Activated CD8-positive, alpha-beta T cell treated with anti-CD3 and anti-CD28 coated beads for 36 hours (primary cell): Measurements from ENCODE around the gene LINC01488. TPM values are rescaled to one million over a fixed set of nuclear protein-coding genes. Genes with fewer than 3 reads are reported as not detected.

Source experiments
- ATAC-seq: fragments of 200-7000 bp; cut with Tn5 transposase; one replicate; pipeline ENCODE4 v1.10.0; 2021; ENCODE audit warnings: mild to moderate bottlenecking, moderate library complexity
- CTCF ChIA-PET: fragments of 350-600 bp; sonication (Branson Sonifier 250); formaldehyde crosslinking; loops from one replicate; lab custom pipeline; 2021; ENCODE audit warnings: antibody characterized with exemption; lab: Charles Lee
- POLR2A ChIA-PET: fragments of 350-600 bp; sonication (Branson Sonifier 250); formaldehyde crosslinking; loops from one replicate; lab custom pipeline; 2021; ENCODE audit warnings: antibody characterized with exemption; lab: Charles Lee
- DNase-seq: peaks from one replicate; pipeline ENCODE4 v3.0.0-alpha.2; 2020
- H3K27ac Mint-ChIP-seq: one replicate; pipeline ENCODE4 v1.8.0; 2021; ENCODE audit warnings: mild to moderate bottlenecking, mixed read lengths
- H3K27me3 Mint-ChIP-seq: one replicate; pipeline ENCODE4 v1.8.0; 2021; ENCODE audit warnings: mixed read lengths
- H3K36me3 Mint-ChIP-seq: one replicate; pipeline ENCODE4 v1.8.0; 2021; ENCODE audit warnings: low read depth, mixed read lengths
- H3K4me1 Mint-ChIP-seq: one replicate; pipeline ENCODE4 v1.8.0; 2021; ENCODE audit warnings: low read depth, mixed read lengths
- H3K4me3 Mint-ChIP-seq: one replicate; pipeline ENCODE4 v1.8.0; 2021; ENCODE audit warnings: mild to moderate bottlenecking, moderate library complexity, mixed read lengths
- H3K9me3 Mint-ChIP-seq: one replicate; pipeline ENCODE4 v1.8.0; 2021; ENCODE audit warnings: mixed read lengths
- intact Hi-C: fragments of 100-400 bp; cut with micrococcal nuclease; formaldehyde crosslinking; loops from one replicate; pipeline ENCODE4 v1.10.0; 2022
- total RNA-seq, 2 experiments: library from RNA; stranded (reverse); gene quantifications; one replicate each; pipeline ENCODE4 v1.2.3, GENCODE V29; 2021
- TF ChIP-seq, protein P1 (sequence below): fragments of 200-600 bp; IDR thresholded peaks from one replicate; pipeline ENCODE4 v1.8.0; 2022; ENCODE audit warnings: antibody characterized with exemption, mild to moderate bottlenecking

LINC01488 gene
- total RNA-seq, 2 experiments from 2014 or later, result not detected

DNA sequence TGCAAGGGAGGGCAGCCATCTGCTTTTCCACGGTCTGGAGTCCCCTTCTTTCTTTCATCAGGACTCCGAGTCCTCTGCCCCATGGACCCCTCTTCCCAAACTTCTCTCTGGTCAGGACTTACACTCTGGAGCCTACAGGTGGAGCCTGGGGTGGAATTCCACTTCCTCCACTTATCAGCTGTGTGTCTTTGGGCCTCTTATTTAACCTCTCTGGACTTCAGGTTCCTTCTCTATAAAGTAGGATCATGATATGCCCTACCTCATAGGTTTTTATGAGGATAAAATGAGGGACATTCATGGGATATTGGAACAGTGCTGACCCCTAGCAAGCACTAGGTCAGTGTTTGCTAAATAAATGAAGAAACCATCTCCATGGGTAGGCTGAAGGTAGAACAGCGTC lies 1.7 kb downstream of the LINC01488 start:
- Mint-ChIP-seq H3K27ac (no peak overlapping the region), H3K36me3 (no peaks in the 10 kb centered on the region), H3K4me3 (no peak overlapping the region), H3K9me3 (no peaks in the 10 kb centered on the region), H3K27me3 (no peaks in the 10 kb centered on the region), H3K4me1 (no peaks in the 10 kb centered on the region)
- ATAC-seq (no peak), DNase-seq (no peak)
- TF ChIP-seq, protein P1, sequence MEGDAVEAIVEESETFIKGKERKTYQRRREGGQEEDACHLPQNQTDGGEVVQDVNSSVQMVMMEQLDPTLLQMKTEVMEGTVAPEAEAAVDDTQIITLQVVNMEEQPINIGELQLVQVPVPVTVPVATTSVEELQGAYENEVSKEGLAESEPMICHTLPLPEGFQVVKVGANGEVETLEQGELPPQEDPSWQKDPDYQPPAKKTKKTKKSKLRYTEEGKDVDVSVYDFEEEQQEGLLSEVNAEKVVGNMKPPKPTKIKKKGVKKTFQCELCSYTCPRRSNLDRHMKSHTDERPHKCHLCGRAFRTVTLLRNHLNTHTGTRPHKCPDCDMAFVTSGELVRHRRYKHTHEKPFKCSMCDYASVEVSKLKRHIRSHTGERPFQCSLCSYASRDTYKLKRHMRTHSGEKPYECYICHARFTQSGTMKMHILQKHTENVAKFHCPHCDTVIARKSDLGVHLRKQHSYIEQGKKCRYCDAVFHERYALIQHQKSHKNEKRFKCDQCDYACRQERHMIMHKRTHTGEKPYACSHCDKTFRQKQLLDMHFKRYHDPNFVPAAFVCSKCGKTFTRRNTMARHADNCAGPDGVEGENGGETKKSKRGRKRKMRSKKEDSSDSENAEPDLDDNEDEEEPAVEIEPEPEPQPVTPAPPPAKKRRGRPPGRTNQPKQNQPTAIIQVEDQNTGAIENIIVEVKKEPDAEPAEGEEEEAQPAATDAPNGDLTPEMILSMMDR, result no peak
- POLR2A ChIA-PET, result no interaction called here
- CTCF ChIA-PET, result no interaction called here
- intact Hi-C loops, result no loop called here

DNA sequence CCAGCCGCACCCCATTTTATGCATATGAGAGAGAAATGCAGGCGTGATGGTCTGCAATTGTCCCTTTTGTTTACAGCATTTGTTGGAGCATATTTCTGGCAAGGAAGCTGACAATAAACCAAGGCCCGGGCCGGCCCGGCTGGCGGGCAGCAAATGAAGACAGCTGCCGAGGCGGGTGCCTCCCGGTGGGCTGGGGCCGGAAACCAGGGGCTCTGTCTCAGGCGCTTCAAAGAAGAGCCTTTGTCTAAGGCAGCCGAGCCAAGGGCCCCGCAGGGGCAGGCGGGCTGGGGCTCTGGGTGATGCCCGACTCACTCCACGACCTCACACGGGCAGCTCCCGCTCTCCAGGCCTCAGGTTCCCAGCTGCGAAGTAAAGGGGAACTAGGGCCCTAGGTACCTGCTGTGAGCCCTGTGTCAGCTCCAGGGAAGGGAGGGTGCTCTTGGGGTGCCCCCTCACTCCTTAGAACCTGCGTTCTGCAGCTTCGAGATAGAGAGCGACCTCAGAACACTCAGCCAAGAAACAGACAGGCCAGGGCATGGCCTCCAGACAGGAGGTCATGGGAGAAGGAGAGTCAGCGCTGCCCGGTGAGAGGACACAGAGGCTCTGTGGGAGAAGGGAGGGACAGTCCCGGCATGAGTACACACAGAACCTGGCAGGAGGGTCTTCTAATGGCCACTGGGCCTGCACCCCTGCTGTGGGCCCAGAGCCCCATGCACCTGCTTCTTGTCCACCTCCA lies 2.4 kb downstream of the LINC01488 start:
- Mint-ChIP-seq H3K27me3 (no peaks in the 10 kb centered on the region), H3K36me3 (no peaks in the 10 kb centered on the region), H3K27ac (no peak overlapping the region), H3K9me3 (no peaks in the 10 kb centered on the region), H3K4me1 (no peaks in the 10 kb centered on the region), H3K4me3 (no peak overlapping the region)
- ChIA-PET CTCF (no interaction called here), POLR2A (no interaction called here)
- DNase-seq (no peak), ATAC-seq (no peak)
- intact Hi-C loops, result no loop called here
- TF ChIP-seq, protein P1, result no peak

DNA sequence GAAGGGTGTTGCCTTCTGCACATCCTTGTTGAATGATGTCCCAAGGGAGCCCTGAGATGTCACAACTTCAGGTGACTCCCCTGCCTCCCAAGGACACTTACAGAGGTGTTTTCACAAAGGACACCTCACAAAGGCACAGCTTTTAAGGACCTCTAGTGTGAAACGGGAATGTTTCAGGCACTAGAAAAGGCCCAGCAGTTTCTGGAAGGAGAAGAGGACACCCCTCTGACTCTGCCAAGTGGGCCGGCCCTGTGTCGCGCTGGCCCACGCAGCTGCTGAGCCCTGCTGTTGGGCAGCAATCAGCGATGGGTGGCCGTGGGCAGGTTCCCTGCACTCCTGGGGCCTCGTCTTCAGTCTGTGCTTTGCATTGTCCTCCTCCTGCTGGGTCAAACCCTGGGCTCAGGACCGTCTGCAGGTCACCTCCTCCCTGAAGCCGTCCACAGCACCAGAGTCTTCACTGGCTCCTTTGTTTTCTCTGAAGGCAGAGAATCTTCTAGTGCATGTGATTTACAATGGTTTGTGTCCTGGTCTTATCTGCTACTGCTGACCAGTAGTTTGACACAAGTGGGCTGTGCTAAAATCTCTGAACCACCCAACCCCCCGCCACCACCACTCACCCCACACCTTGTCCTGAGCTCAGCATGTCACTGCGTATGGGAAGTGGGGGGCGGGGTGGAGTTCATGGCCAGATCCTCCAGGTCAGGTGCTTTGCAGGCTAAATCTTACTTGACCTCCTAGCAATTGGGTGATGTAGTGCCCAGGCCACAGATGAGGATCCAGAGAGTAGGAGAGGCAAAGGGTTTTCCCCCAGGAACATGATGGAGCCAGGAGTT lies 3.2 kb downstream of the LINC01488 start:
- H3K4me1 Mint-ChIP-seq, result no peaks in the 10 kb centered on the region
- H3K36me3 Mint-ChIP-seq, result no peaks in the 10 kb centered on the region
- ATAC-seq, result no peak
- no peaks in the 10 kb centered on the region for H3K27me3 Mint-ChIP-seq
- intact Hi-C loops, result no loop called here
- ChIA-PET CTCF (no interaction called here), POLR2A (no interaction called here)
- H3K27ac Mint-ChIP-seq, result no peak overlapping the region
- TF ChIP-seq, protein P1, result no peak
- H3K4me3 Mint-ChIP-seq, result no peak overlapping the region
- DNase-seq, result no peak
- H3K9me3 Mint-ChIP-seq, result no peaks in the 10 kb centered on the region

DNA sequence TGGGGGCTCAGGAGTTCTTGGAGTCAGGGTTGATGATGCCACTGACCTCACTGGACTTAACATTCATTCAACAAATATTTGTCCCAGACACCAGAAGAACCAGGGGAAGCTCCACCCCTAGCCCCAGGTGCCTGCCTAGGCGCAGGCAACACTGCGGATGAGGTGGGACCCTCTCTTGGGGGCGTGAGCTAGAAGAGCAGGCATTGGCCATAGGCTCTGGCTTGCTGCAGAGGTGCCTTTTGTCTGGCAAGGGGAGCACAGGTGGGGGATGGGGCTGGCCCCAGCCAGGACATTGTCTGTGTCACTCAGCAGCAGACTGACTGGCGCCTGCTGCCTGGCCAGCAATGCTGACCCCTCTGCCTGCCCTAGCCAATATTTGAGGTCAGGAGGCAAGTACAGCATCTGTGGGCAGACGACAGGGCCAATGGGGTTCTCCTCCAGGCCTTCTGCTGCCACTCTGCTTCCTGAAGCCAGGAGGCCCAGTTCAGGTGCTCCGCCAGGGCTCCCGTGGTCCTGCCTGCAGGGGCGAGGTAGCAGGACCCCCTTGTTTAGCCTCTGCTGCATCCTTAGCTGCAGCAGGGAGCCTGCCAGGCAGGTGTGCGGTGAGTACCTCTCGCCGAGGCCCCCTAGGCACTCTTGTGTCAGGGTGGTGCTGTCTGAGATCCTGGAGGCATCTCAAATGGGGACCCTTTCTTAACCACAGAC lies 4.0 kb downstream of the LINC01488 start:
- no peaks in the 10 kb centered on the region for H3K36me3 Mint-ChIP-seq
- H3K4me1 Mint-ChIP-seq, result no peaks in the 10 kb centered on the region
- no peak for DNase-seq
- intact Hi-C loops, result no loop called here
- CTCF ChIA-PET, result no interaction called here
- TF ChIP-seq, protein P1, result no peak
- POLR2A ChIA-PET, result no interaction called here
- ATAC-seq, result no peak
- no peaks in the 10 kb centered on the region for H3K27me3 Mint-ChIP-seq
- no peaks in the 10 kb centered on the region for H3K9me3 Mint-ChIP-seq
- no peak overlapping the region for H3K27ac Mint-ChIP-seq
- H3K4me3 Mint-ChIP-seq, result no peak overlapping the region
